Osteoblast (primary cell): Measurements from ENCODE around the gene TUT1. TPM values are rescaled to one million over a fixed set of nuclear protein-coding genes. Genes with fewer than 3 reads are reported as not detected.
"Not testable (repeated sequence)": the region's sequence is repeated elsewhere in the genome, so short reads cannot be mapped to it uniquely, and the experiment has no call there.

Source experiments
- DNase-seq: peaks from one replicate; pipeline ENCODE4 v3.0.0; 2011; ENCODE audit warnings: low spot score, mixed read lengths; ENCODE audit not compliant: insufficient read length; ENCODE audit errors: missing footprints
- H2AFZ ChIP-seq: 2 replicates; pipeline ENCODE4 v1.6.0; 2011; ENCODE audit warnings: mild to moderate bottlenecking, low read length
- H3K27ac ChIP-seq: 2 replicates; pipeline ENCODE4 v1.5.1; 2011; ENCODE audit warnings: mild to moderate bottlenecking, low read depth, low read length, moderate library complexity
- H3K27me3 ChIP-seq: 2 replicates; pipeline ENCODE4 v1.6.0; 2012; ENCODE audit warnings: mild to moderate bottlenecking, control low read depth, inconsistent platforms, low read length, moderate library complexity; ENCODE audit not compliant: insufficient read depth
- H3K36me3 ChIP-seq: 2 replicates; pipeline ENCODE4 v1.5.1; 2011; ENCODE audit warnings: mild to moderate bottlenecking, low read length, control low read depth, moderate library complexity; ENCODE audit not compliant: insufficient read depth
- H3K4me1 ChIP-seq: 2 replicates; pipeline ENCODE4 v1.5.1; 2011; ENCODE audit warnings: mild to moderate bottlenecking, low read length, control low read depth, moderate library complexity; ENCODE audit not compliant: insufficient read depth
- H3K4me2 ChIP-seq: 2 replicates; pipeline ENCODE4 v1.6.0; 2011; ENCODE audit warnings: mild to moderate bottlenecking, low read length; ENCODE audit not compliant: insufficient read depth
- H3K4me3 ChIP-seq: fragments of 200-600 bp; sonication (generic); 3 replicates; pipeline ENCODE4 v1.5.1; 2012; ENCODE audit warnings: mild to moderate bottlenecking, low read length, inconsistent platforms; ENCODE audit not compliant: insufficient read depth
- H3K79me2 ChIP-seq: 2 replicates; pipeline ENCODE4 v1.6.0; 2012; ENCODE audit warnings: mild to moderate bottlenecking, low read length, control low read depth, inconsistent platforms; ENCODE audit not compliant: insufficient read depth
- H3K9me3 ChIP-seq: 2 replicates; pipeline ENCODE4 v1.5.1; 2011; ENCODE audit warnings: low read depth, low read length, control low read depth
- H4K20me1 ChIP-seq: 2 replicates; pipeline ENCODE4 v1.6.0; 2012; ENCODE audit warnings: mild to moderate bottlenecking, low read length, control low read depth; ENCODE audit not compliant: insufficient read depth
- CTCF ChIP-seq: IDR thresholded peaks from 2 replicates; pipeline ENCODE4 v1.5.1; 2011; ENCODE audit warnings: mild to moderate bottlenecking, low read depth, low read length, moderate library complexity; ENCODE audit errors: extremely low read depth
- total RNA-seq: library from RNA; depleted of rRNA; stranded (reverse); fragments of >200 nt; gene quantifications from 2 replicates; pipeline ENCODE4 v1.2.3, GENCODE V29; 2012

Gene TUT1
- total RNA-seq, 1 donor, result 7.6 TPM

DNA sequence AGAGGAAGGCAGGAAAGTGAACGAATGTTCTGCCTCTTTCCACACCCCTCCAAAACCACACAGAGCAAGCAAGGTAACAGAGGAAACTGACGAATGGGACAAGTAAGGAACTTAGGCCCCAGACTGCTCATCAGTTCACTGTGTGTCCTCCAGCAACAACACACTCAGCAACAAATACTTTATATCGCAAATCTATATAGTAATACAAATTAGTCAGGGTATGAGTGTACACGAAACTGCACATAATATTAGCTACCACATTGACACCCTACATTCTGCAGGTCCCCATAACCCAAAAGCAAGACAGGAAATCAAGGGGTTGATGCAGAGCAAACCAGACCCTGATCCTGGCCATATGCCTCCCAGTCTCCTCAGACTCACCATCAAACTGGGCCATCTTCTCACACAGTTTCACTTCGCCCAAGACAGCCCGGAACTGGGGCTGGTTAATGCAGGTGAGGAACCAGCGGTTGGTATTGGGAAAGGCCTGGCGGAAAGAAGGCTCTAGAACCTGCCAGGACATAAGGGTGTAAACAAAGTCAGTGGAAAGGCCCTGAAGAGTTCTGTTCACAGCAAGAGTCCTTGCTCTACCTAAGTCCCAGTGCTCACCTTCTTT lies 24.2 kb downstream of the TUT1 start:
- TF ChIP-seq CTCF, result no peak
- no peak overlapping the region for H3K4me3 ChIP-seq
- H4K20me1 ChIP-seq, result peaks cover 44% of the 10 kb centered on the region
- H3K79me2 ChIP-seq, result peaks cover 82% of the 10 kb centered on the region
- no peak overlapping the region for H2AFZ ChIP-seq
- peaks cover 86% of the 10 kb centered on the region for H3K36me3 ChIP-seq
- peaks cover 11% of the 10 kb centered on the region for H3K4me1 ChIP-seq
- no peak overlapping the region for H3K27ac ChIP-seq
- DNase-seq, result peak; percentile 13
- no peaks in the 10 kb centered on the region for H3K9me3 ChIP-seq
- H3K27me3 ChIP-seq, result no peaks in the 10 kb centered on the region
- H3K4me2 ChIP-seq, result no peak overlapping the region

- H3K4me3 ChIP-seq, result no peak overlapping the region
- H3K27ac ChIP-seq, result no peak overlapping the region
- DNase-seq, result no peak
- no peak overlapping the region for H3K4me2 ChIP-seq
- H4K20me1 ChIP-seq, result peaks cover 38% of the 10 kb centered on the region
- peaks cover 73% of the 10 kb centered on the region for H3K79me2 ChIP-seq
- no peaks in the 10 kb centered on the region for H3K9me3 ChIP-seq
- TF ChIP-seq CTCF, result no peak
- no peak overlapping the region for H2AFZ ChIP-seq
- H3K27me3 ChIP-seq, result no peaks in the 10 kb centered on the region
- H3K36me3 ChIP-seq, result peaks cover 85% of the 10 kb centered on the region
- peaks cover 5% of the 10 kb centered on the region for H3K4me1 ChIP-seq
Measured at GRCh38 chr11:62566247-62566646, 25.1 kb downstream of the TUT1 start.

- Histone ChIP-seq H3K27me3 (no peaks in the 10 kb centered on the region), H4K20me1 (peaks cover 36% of the 10 kb centered on the region), H3K27ac (no peak overlapping the region)
Measured at GRCh38 chr11:62565100-62565802, 26.1 kb downstream of the TUT1 start.

DNA sequence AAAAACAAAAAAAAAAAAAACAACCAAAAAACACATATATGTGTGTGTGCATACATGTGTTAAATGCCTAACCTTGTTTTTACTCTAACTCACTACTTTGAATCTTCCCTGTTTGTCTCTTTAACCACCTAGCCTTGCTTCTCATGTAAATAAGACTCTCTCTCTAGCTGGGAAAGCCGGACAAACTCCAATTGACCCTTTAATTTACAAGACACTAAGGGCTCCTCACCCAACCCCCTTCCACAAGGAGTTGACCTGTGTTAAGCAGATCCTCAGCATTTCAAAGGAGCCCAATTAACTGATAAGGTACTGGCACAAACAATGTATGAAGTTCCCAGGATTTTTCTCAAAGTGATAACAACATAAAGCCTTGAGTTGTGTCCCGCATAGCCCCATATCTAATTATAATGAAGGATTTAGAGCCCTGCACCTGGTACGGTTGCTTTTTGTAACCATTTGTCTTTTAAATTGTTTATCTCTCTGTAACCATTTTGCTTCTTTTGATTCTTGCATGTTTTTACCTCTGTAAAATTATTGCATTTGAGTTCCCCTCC lies 29.6 kb downstream of the TUT1 start:
- not testable (repeated sequence) for H3K27ac ChIP-seq, H3K9me3 ChIP-seq, H3K4me3 ChIP-seq, DNase-seq, H3K27me3 ChIP-seq, H3K4me2 ChIP-seq, H2AFZ ChIP-seq
- Histone ChIP-seq H3K79me2 (peaks cover 45% of the 10 kb centered on the region), H4K20me1 (peaks cover 39% of the 10 kb centered on the region), H3K4me1 (peaks cover 23% of the 10 kb centered on the region), H3K36me3 (peaks cover 77% of the 10 kb centered on the region)

More at GRCh38 chr11:62565100-62565802, 26.1 kb downstream of the TUT1 start:
- DNase-seq, result no peak
- no peak overlapping the region for H3K4me3 ChIP-seq
- peaks cover 63% of the 10 kb centered on the region for H3K79me2 ChIP-seq
- peaks cover 13% of the 10 kb centered on the region for H3K4me1 ChIP-seq
- no peak overlapping the region for H3K4me2 ChIP-seq
- no peak for TF ChIP-seq CTCF
- no peaks in the 10 kb centered on the region for H3K9me3 ChIP-seq
- peaks cover 76% of the 10 kb centered on the region for H3K36me3 ChIP-seq
- no peak overlapping the region for H2AFZ ChIP-seq
